Measurements from ENCODE around the gene CES2. TPM values are rescaled to one million over a fixed set of nuclear protein-coding genes. Genes with fewer than 3 reads are reported as not detected.
"Not testable (repeated sequence)": the region's sequence is repeated elsewhere in the genome, so short reads cannot be mapped to it uniquely, and the experiment has no call there.

CES2 gene
- total RNA-seq, 2 donors from 2014 or later: 27.6 to 48.0 TPM

DNA sequence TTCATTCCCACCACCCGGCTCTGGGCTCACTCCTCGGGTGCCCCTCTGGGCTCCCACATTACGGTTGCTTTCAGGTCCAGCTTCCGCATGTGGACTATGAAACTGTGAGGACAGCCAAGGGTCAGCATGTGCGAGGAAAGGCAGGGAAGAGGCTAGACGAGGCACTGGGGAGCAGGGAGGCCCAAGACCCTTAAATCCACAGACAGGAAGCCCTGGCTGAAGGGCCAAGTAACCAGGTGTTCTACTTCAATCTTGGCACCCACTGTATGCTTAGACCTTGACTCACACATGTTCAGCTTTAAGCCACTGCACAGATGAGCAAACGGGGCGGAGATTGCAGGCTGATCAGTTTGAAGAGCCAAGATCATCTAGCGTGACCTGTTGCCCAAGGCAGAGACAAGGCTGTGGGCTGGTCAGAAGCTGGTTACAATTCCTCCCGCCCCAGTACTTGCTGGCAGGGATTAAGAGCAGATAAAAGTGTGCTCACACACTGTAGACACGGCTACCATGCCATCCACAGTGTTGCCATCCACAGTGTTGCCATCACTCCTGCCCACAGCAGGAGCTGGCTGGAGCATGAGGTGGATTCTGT lies 53.0 kb downstream of the CES2 start, which contains the start of gene CES4A:
Gene CES4A (plus strand): TSS at position 393 of the 592 bp plus-strand sequence. CDS start 184 bp downstream, at position 577.
- peak; percentile 55 to 72 for ATAC-seq
- intact Hi-C loops (cut with DNase I): no loop called here
- no peak for DNase-seq

DNA sequence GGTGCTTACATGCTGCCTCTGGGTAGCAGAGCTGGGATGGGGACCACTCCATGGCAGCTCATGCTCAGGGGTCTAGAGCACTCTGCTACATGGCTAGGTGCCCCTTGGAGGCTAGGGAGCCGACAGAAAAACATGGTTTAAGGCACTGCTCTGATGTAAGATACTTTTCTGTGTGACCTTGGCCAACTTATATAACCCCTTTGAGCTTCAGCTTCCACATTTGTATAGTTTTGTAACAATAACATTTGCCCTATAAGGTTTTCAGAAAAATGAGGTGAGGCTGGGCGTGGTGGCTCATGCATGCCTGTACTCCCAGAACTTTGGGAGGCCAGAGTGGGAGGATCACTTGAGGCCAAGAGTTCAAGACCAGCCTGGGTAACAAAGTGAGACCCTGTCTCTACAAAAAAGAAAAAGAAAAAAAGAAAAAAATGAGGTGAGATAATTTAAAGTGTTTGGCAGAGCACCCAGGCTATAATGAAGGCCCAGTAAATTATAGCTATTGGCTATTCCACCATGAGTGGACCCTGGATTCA lies 56.3 kb downstream of the CES2 start:
- intact Hi-C loops (cut with DNase I): no loop called here
- no peak for ATAC-seq
- no peak for DNase-seq

DNA sequence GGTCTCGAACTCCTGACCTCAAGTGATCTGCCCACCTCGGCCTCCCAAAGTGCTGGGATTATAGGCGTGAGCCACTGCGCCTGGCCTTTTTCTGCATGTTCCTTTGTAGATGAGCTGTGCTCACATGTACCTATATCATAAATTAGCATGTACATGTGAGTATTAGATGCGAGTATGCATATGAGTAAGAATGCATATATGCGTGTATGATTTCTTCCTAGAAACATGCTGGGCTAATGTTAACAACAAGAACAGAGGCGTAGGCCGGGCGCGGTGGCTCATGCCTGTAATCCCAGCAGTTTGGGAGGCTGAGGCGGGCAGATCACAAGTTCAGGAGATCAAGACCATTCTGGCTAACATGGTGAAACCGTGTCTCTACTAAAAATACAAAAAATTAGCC lies 58.2 kb downstream of the CES2 start:
- ATAC-seq; DNase-seq; intact Hi-C loops (cut with DNase I): not testable (repeated sequence)

Other genes with a start within 250 kb of the CES2 start
- 10 to 100 TPM; 14.4 to 15.1 TPM for gene CMTM4, start 238.8 kb upstream of the CES2 start, total RNA-seq
- 10 to 100 TPM; 81.6 to 90.6 TPM for gene DYNC1LI2, start 183.9 kb upstream of the CES2 start, total RNA-seq
- not detected for gene TERB1, start 133.9 kb upstream of the CES2 start, total RNA-seq
- gene NAE1, start 104.5 kb upstream of the CES2 start, total RNA-seq: 10 to 100 TPM; 32.6 to 35.4 TPM
- not detected for gene CA7, start 91.1 kb upstream of the CES2 start, total RNA-seq
- gene PDP2, start 55.0 kb upstream of the CES2 start, total RNA-seq: 1 to 10 TPM; 6.8 to 8.1 TPM
- under 1 TPM; 0.39 to 0.47 TPM for gene CDH16, start 16.6 kb upstream of the CES2 start, total RNA-seq
- 100 to 1,000 TPM in 1 of 2 donors, 10 to 100 TPM in 1; 58.3 to 325 TPM for gene RRAD, start 10.0 kb upstream of the CES2 start, total RNA-seq
- 100 to 1,000 TPM in 1 of 2 donors, 10 to 100 TPM in 1; 92.7 to 120 TPM for gene CIAO2B, start 1.1 kb upstream of the CES2 start, total RNA-seq
- 1 to 10 TPM in 1 of 2 donors, under 1 TPM in 1; 0.63 to 1.4 TPM for gene CES3, start 25.8 kb downstream of the CES2 start, total RNA-seq
- 1 to 10 TPM; 5.2 to 8.5 TPM for gene CES4A, start 53.1 kb downstream of the CES2 start, total RNA-seq
- gene CBFB, start 93.6 kb downstream of the CES2 start, total RNA-seq: 10 to 100 TPM; 29.2 to 34.6 TPM
- 10 to 100 TPM; 11.0 to 11.8 TPM for gene PHAF1, start 174.4 kb downstream of the CES2 start, total RNA-seq
- 10 to 100 TPM; 11.3 to 15.1 TPM for gene B3GNT9, start 215.5 kb downstream of the CES2 start, total RNA-seq
- 10 to 100 TPM; 10.6 to 11.1 TPM for gene TRADD, start 224.4 kb downstream of the CES2 start, total RNA-seq
- gene FBXL8, start 224.4 kb downstream of the CES2 start, total RNA-seq: 1 to 10 TPM; 8.0 to 8.5 TPM
- 10 to 100 TPM; 24.3 to 48.1 TPM for gene HSF4, start 229.2 kb downstream of the CES2 start, total RNA-seq
- gene NOL3, start 235.0 kb downstream of the CES2 start, total RNA-seq: 10 to 100 TPM; 58.6 to 80.5 TPM
- gene MATCAP1, start 248.4 kb downstream of the CES2 start, total RNA-seq: 10 to 100 TPM; 16.8 to 18.1 TPM